HL-60 (cell line): ENCODE measurements around the gene DKK3.

Experiments used
- DNase-seq, 2 experiments: peaks; one replicate each; pipeline ENCODE4 v3.0.0-alpha.2; 2010 to 2020; ENCODE audit warnings: low read depth in 1 of 2, low spot score in 1 of 2
- H3K27ac ChIP-seq: fragments of 250-450 bp; sonication (Bioruptor Pico); replicated peaks from 2 replicates; pipeline ENCODE4 v1.5.1; 2020; ENCODE audit warnings: mild to moderate bottlenecking, moderate library complexity
- H3K27me3 ChIP-seq: fragments of 250-450 bp; sonication (Bioruptor Pico); 2 replicates; pipeline ENCODE4 v1.5.1; 2021; ENCODE audit warnings: mild to moderate bottlenecking, moderate library complexity; ENCODE audit not compliant: insufficient read depth, poor library complexity, severe bottlenecking
- H3K4me3 ChIP-seq: replicated peaks from 2 replicates; pipeline ENCODE4 v1.5.1; 2011; ENCODE audit warnings: mild to moderate bottlenecking, control low read depth, low read length; ENCODE audit not compliant: insufficient read depth
- GABPA ChIP-seq: IDR thresholded peaks from 2 replicates; pipeline ENCODE4 v1.6.1; 2012; ENCODE audit warnings: low read depth
- POLR2AphosphoS5 ChIP-seq: IDR thresholded peaks from 2 replicates; pipeline ENCODE4 v1.6.1; 2012; ENCODE audit warnings: low read depth
- SPI1 ChIP-seq: IDR thresholded peaks from 2 replicates; pipeline ENCODE4 v1.6.1; 2012; ENCODE audit warnings: low read depth, mild to moderate bottlenecking, borderline replicate concordance
- TF ChIP-seq, protein P1 (sequence below): IDR thresholded peaks from one replicate; pipeline ENCODE4 v1.5.1; 2011; ENCODE audit warnings: low read length, control low read depth, inconsistent platforms; ENCODE audit not compliant: insufficient read depth
- TF ChIP-seq, protein P2 (sequence below): IDR thresholded peaks from 2 replicates; pipeline ENCODE4 v1.6.1; 2012; ENCODE audit warnings: low read depth; ENCODE audit not compliant: insufficient replicate concordance

Gene DKK3

DNA sequence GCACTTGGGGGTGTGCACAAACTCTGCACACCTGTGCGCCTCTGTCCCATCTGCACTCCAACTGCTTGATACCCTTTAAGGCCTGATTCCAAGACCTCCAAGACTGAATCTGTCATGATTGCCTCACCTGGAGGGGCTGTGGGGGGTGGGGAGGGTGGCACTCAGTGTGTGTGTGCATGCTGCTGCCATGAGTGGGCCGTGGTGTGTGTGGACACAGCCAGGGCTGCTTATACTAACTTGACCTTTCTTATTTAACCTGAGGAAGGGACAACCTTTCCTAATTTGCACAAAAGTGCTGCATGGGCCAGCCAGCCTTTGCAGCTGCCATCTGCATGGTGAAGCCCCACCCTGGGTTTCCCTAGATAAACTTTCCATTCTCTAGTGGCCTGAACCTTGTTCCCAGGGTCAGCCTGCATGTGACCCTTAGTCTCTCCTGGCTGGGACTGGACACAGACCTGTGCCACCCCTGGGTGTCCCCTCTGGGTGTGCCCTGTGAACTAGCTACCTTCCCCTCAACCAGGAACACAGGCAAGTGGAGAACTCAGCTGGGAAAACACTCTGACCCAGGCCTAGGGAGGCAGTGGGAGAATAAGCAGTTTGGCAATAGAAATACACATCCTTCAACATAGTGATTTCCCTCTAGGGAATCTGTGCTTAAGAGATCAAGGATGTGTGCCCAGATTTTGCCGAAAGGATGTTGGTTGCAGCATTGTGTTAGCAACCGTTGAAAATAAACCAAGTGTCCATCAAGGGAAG, 45.4 kb upstream of the DKK3 start:
- no peak overlapping the region for H3K4me3 ChIP-seq
- TF ChIP-seq, protein P1, sequence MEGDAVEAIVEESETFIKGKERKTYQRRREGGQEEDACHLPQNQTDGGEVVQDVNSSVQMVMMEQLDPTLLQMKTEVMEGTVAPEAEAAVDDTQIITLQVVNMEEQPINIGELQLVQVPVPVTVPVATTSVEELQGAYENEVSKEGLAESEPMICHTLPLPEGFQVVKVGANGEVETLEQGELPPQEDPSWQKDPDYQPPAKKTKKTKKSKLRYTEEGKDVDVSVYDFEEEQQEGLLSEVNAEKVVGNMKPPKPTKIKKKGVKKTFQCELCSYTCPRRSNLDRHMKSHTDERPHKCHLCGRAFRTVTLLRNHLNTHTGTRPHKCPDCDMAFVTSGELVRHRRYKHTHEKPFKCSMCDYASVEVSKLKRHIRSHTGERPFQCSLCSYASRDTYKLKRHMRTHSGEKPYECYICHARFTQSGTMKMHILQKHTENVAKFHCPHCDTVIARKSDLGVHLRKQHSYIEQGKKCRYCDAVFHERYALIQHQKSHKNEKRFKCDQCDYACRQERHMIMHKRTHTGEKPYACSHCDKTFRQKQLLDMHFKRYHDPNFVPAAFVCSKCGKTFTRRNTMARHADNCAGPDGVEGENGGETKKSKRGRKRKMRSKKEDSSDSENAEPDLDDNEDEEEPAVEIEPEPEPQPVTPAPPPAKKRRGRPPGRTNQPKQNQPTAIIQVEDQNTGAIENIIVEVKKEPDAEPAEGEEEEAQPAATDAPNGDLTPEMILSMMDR: no peak
- no peak for TF ChIP-seq SPI1
- TF ChIP-seq, protein P2, sequence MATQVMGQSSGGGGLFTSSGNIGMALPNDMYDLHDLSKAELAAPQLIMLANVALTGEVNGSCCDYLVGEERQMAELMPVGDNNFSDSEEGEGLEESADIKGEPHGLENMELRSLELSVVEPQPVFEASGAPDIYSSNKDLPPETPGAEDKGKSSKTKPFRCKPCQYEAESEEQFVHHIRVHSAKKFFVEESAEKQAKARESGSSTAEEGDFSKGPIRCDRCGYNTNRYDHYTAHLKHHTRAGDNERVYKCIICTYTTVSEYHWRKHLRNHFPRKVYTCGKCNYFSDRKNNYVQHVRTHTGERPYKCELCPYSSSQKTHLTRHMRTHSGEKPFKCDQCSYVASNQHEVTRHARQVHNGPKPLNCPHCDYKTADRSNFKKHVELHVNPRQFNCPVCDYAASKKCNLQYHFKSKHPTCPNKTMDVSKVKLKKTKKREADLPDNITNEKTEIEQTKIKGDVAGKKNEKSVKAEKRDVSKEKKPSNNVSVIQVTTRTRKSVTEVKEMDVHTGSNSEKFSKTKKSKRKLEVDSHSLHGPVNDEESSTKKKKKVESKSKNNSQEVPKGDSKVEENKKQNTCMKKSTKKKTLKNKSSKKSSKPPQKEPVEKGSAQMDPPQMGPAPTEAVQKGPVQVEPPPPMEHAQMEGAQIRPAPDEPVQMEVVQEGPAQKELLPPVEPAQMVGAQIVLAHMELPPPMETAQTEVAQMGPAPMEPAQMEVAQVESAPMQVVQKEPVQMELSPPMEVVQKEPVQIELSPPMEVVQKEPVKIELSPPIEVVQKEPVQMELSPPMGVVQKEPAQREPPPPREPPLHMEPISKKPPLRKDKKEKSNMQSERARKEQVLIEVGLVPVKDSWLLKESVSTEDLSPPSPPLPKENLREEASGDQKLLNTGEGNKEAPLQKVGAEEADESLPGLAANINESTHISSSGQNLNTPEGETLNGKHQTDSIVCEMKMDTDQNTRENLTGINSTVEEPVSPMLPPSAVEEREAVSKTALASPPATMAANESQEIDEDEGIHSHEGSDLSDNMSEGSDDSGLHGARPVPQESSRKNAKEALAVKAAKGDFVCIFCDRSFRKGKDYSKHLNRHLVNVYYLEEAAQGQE: no peak
- TF ChIP-seq GABPA: no peak
- no peak for TF ChIP-seq POLR2AphosphoS5
- no peak for DNase-seq
- H3K27me3 ChIP-seq: no peaks in the 10 kb centered on the region
- no peak overlapping the region for H3K27ac ChIP-seq

DNA sequence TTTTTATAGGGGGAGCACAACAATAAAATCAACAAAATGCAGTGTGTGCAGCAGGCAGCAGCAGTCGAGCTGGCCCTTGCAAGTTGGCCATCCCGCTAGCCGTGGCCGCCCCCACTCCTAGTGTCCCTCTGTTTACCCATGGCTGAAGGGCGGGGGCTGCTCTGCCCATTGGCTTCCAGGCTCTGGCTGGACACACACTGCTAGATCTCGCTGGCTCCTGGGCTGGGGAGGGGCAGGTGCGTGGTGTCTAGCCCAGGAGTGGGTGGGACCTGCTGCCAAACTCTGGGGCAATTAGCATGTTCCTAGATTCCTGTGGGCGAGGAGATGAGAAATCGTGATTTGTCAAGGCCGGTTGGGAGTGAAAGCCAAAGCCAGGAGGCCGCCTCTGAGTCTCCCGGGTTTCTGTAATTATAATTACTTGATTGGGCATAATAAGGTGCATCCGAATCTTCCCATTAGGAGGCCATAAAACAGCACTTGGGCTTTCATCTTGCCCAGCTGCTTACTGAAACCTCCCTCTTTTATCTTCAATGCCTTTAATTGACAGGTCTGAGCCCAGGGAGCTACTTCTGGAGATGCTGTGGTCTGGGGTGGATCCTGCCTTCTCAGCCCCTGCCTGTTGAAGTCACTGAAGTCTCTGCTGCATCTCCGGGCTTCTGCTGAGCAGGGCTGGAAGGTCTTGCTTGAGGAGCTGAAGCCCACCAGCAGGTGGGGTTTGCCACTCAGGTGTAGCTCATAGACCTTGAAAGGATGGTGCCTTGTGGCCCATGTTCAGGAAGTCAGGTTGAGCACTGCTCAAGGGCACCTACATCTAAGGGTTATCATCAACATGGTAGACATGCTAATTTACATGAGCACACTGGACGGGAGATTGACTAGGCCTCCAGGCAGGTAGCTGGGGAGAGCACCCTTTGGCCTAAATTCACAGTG, 44.5 kb upstream of the DKK3 start:
- DNase-seq: no peak
- no peak overlapping the region for H3K27ac ChIP-seq
- TF ChIP-seq GABPA (no peak), POLR2AphosphoS5 (no peak), SPI1 (no peak)
- TF ChIP-seq, protein P2: no peak
- TF ChIP-seq, protein P1: no peak

DNA sequence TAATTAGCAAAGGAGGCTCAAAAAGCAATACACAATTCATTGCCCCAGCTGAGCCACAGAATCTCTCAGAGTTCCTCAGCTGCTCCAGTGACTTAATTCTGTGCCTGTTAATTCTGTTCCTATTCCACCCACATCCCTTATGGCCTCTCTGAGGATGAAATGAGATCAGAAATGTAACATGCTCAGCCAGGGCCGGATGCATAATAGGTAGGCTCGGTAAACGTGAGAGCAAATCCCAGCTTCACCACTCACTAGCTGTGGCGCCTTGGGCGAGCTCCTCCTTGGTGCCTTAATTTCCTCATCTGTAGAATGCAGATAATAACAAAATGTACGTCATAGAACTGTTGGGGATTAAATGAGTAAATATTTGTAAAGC, 42.8 kb upstream of the DKK3 start:
- H3K4me3 ChIP-seq: no peak overlapping the region
- no peak for DNase-seq
- H3K27ac ChIP-seq: no peak overlapping the region
- no peaks in the 10 kb centered on the region for H3K27me3 ChIP-seq
- TF ChIP-seq, protein P1: no peak
- TF ChIP-seq, protein P2: no peak
- no peak for TF ChIP-seq POLR2AphosphoS5
- no peak for TF ChIP-seq GABPA

More for the DNA sequence above, 44.5 kb upstream of the DKK3 start:
- no peak overlapping the region for H3K4me3 ChIP-seq
- no peaks in the 10 kb centered on the region for H3K27me3 ChIP-seq
